ENCODE data around the gene ACY1. TPM values are rescaled to one million over a fixed set of nuclear protein-coding genes. Genes with fewer than 3 reads are reported as not detected.

ACY1 gene
- 64.8 and 86.5 TPM in 2 replicates for total RNA-seq

DNA sequence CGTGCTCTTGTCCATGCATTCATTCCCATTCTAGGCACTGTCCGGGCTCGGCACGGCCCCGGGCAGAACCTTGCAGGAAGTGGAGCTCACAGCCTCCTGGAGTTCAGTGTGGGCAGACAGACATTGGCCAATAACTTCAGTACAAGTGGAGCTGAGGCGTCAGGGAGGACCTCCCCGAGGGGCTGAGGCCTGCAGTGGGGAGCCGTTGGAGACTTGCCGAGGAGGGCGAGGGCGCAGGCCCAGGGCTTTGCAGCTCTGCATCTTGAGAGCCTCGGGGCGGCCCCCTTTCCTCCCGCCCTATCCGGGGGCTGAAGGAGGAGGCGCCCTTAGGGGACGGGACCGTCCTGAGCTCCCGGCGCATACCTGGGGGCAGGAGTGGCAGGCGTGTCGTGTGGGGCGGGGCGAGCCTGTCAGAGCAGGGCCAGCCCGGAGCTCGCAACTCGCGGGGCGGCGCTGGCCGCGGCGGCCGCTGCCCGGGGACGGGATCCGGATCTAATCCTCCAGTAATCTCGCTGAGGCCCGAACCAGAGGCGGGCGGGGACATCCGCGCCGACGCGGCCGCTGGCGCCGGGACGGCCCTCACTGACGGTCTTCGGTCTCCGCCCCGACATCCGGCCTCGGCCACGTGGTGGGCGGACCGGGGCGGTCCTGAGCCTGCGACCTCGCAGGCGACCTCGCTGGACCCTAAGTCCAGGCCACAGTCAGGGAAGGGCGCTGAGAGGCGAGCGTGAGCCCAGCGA lies at the start of gene ACY1:
Gene ACY1 (plus strand): TSS at position 698 of the 740 bp plus-strand sequence. CDS start 530 bp downstream, outside the sequence.

GRCh38 chr3:51941798-51942602 lies 41.3 kb upstream of the ACY1 start, which contains the start of the genes PARP3 and RRP9:
Gene PARP3 (plus strand): TSS chr3:51942363. CDS start chr3:51943356, 993 bp downstream.
Gene RRP9 (minus strand): TSS chr3:51941904. CDS start chr3:51941867, 37 bp downstream.

GRCh38 chr3:51955175-51955892 lies 28.0 kb upstream of the ACY1 start, which contains the start of gene GPR62:
Gene GPR62 (plus strand): TSS chr3:51955381. CDS start chr3:51955653, 272 bp downstream.

DNA sequence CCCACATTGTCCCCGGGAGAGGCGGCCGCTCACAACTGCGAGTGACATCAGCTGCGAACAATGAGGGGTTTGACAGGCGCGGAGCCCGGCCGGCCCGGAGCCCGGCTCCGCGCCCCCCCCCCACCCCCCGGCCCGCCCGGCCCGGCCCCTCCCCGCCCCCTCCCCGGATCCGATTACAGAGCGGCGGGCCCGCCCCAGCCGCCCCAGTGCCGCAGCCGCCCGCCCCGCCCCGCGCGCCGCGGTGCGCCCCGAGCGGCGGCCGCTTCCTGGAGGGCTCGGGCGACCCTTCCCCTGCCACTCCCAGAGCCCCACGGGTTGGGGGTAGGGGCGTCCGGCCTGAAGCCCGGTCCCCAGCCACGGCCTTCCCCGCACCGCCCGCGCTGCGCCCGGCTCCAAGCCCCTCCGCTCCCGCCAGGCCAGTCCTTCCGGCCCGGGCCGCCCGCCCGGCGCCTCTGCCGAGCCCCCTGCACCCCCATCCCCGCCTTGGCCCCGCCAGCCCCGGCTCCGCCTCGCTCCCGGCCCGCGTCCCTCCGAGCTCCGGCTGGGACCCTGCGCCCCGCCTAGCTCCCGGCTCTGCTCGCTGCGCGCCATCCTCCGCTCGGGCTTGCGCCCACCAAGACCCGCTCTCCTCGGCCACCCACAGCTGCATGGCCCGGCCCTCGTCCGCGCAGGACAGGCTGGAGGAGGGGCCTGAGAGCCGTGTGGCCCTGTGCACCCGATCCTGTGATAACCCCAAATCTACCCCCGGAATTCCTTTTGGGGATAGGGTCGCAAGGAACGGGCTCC lies 15.8 kb upstream of the ACY1 start, which contains the start of gene PCBP4:
Gene PCBP4 (minus strand): TSS at position 71 of the 786 bp plus-strand sequence. CDS start 6,214 bp downstream, outside the sequence.

GRCh38 chr3:51974963-51975851 lies 8.1 kb upstream of the ACY1 start, which contains the start of gene ABHD14A:
Gene ABHD14A (plus strand): TSS chr3:51975064. CDS start chr3:51975136, 72 bp downstream.

GRCh38 chr3:51995346-51996163 lies 12.2 kb downstream of the ACY1 start, which contains the start of gene RPL29:
Gene RPL29 (minus strand): TSS chr3:51995895. CDS start chr3:51995461, 434 bp downstream.

Other genes starting within 250 kb of the ACY1 start
- gene IQCF6, start 204.3 kb upstream of the ACY1 start, total RNA-seq = not detected in 2 replicates
- gene IQCF2, start 121.9 kb upstream of the ACY1 start, total RNA-seq = not detected in 2 replicates
- not detected in 2 replicates for gene IQCF5, start 107.9 kb upstream of the ACY1 start, total RNA-seq
- gene IQCF1, start 80.2 kb upstream of the ACY1 start, total RNA-seq = not detected in 2 replicates
- 24.0 and 65.4 TPM in 2 replicates for gene RRP9, start 41.6 kb upstream of the ACY1 start, total RNA-seq
- 22.8 and 24.9 TPM in 2 replicates for gene PARP3, start 41.2 kb upstream of the ACY1 start, total RNA-seq
- gene GPR62, start 28.2 kb upstream of the ACY1 start, total RNA-seq = under 0.01 TPM in 1 of 2 replicates, not detected in the other
- gene PCBP4, start 16.1 kb upstream of the ACY1 start, total RNA-seq = 35.0 and 66.1 TPM in 2 replicates
- 16.9 and 24.5 TPM in 2 replicates for gene ABHD14B, start 9.5 kb upstream of the ACY1 start, total RNA-seq
- 6.5 and 16.6 TPM in 2 replicates for gene ABHD14A, start 8.5 kb upstream of the ACY1 start, total RNA-seq
- gene RPL29, start 12.4 kb downstream of the ACY1 start, total RNA-seq = 1,134 and 1,150 TPM in 2 replicates
- 5.9 and 10.9 TPM in 2 replicates for gene DUSP7, start 73.0 kb downstream of the ACY1 start, total RNA-seq
- 2.3 and 21.1 TPM in 2 replicates for gene POC1A, start 170.9 kb downstream of the ACY1 start, total RNA-seq
- 27.1 and 32.8 TPM in 2 replicates for gene ALAS1, start 214.6 kb downstream of the ACY1 start, total RNA-seq
- not detected in 2 replicates for gene TLR9, start 242.1 kb downstream of the ACY1 start, total RNA-seq

Measured in regular cardiac myocyte (primary cell).